Mesendoderm (in vitro differentiated cells): Measurements from ENCODE around the gene SESN1.

Experiments used
- DNase-seq: peaks from one replicate; pipeline ENCODE4 v3.0.0; 2013
- H2AK5ac ChIP-seq: 2 replicates; pipeline ENCODE4 v1.6.1; 2013; ENCODE audit warnings: low read length, inconsistent platforms
- H2BK120ac ChIP-seq: 2 replicates; pipeline ENCODE4 v1.6.1; 2013; ENCODE audit warnings: low read depth, mild to moderate bottlenecking, low read length, moderate library complexity, mixed read lengths
- H2BK15ac ChIP-seq: replicated peaks from 2 replicates; pipeline ENCODE4 v1.6.1; 2013; ENCODE audit warnings: low read depth, mild to moderate bottlenecking, moderate library complexity
- H2BK5ac ChIP-seq: 2 replicates; pipeline ENCODE4 v1.6.1; 2013; ENCODE audit warnings: low read length, inconsistent platforms
- H3K18ac ChIP-seq: 2 replicates; pipeline ENCODE4 v1.6.1; 2013; ENCODE audit warnings: mild to moderate bottlenecking, low read length, mixed read lengths
- H3K23ac ChIP-seq: one replicate; pipeline ENCODE4 v1.6.1; 2013; ENCODE audit warnings: low read length
- H3K27ac ChIP-seq: 2 replicates; pipeline ENCODE4 v1.5.1; 2013; ENCODE audit warnings: low read depth, mild to moderate bottlenecking, inconsistent platforms, low read length, moderate library complexity
- H3K27me3 ChIP-seq: 2 replicates; pipeline ENCODE4 v1.6.1; 2013; ENCODE audit warnings: low read length, control low read depth, mild to moderate bottlenecking, inconsistent platforms; ENCODE audit not compliant: insufficient read depth, poor library complexity
- H3K36me3 ChIP-seq: 2 replicates; pipeline ENCODE4 v1.6.1; 2013; ENCODE audit warnings: low read length, inconsistent platforms; ENCODE audit not compliant: control insufficient read depth, insufficient read depth
- H3K4ac ChIP-seq: one replicate; pipeline ENCODE4 v1.6.1; 2013; ENCODE audit warnings: low read depth, mild to moderate bottlenecking, low read length, moderate library complexity
- H3K4me1 ChIP-seq: 2 replicates; pipeline ENCODE4 v1.6.1; 2013; ENCODE audit warnings: low read depth, low read length, inconsistent platforms; ENCODE audit not compliant: control insufficient read depth
- H3K4me2 ChIP-seq: 2 replicates; pipeline ENCODE4 v1.6.1; 2013; ENCODE audit warnings: low read length
- H3K4me3 ChIP-seq: 2 replicates; pipeline ENCODE4 v1.5.1; 2013; ENCODE audit warnings: mild to moderate bottlenecking, low read length
- H3K56ac ChIP-seq: one replicate; pipeline ENCODE4 v1.6.1; 2013; ENCODE audit warnings: low read length
- H3K79me1 ChIP-seq: 2 replicates; pipeline ENCODE4 v1.6.1; 2013; ENCODE audit warnings: low read length, inconsistent platforms
- H3K79me2 ChIP-seq: 2 replicates; pipeline ENCODE4 v1.6.1; 2013; ENCODE audit warnings: mild to moderate bottlenecking, low read length; ENCODE audit not compliant: control insufficient read depth, insufficient read depth
- H3K9ac ChIP-seq: 2 replicates; pipeline ENCODE4 v1.6.1; 2013; ENCODE audit warnings: low read length, inconsistent platforms
- H4K5ac ChIP-seq: one replicate; pipeline ENCODE4 v1.6.1; 2013; ENCODE audit warnings: low read length
- H4K8ac ChIP-seq: one replicate; pipeline ENCODE4 v1.6.1; 2013; ENCODE audit warnings: low read depth, mild to moderate bottlenecking, control low read depth, low read length, moderate library complexity
- whole genome bisulfite sequencing: extraction: QIAGEN DNeasy Blood & Tissue Kit; methylation state at CpG from one replicate; pipeline ENCODE4 v1.1.7; 2013; ENCODE audit warnings: low lambda C conversion rate, missing lambda C conversion rate; ENCODE audit not compliant: insufficient coverage; ENCODE audit errors: extremely low coverage; 5-methylcytosine and 5-hydroxymethylcytosine counted together

SESN1 gene

DNA sequence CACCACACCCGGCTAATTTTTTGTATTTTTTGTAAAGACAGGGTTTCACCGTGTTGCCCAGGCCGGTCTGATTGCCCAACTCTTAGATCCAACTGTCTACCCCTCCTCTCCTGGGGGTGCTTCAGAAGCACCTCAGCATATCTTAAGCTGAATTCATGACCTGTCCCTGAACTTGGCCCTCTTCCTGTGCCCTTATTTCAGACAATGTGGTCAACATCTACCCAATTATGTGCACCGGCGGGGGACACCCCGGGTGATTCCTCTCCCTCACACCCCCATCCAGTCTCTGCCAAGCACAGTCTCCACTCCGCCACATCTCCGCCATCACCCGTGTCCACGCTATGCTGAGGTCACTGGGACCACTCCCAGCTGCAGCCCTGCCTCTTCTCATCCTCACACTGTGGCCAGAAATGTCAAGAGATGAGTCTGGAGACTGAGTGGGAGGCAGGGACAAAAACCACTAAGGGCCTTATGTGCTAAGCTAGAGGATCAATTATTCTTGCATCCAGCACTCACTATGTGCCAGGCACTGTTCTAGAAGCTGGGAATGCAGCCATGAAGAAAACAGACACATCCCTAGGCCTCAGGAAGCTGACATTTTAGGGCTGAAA lies 134.6 kb downstream of the SESN1 start:
- H2BK120ac ChIP-seq: no peak overlapping the region
- no peak overlapping the region for H3K4ac ChIP-seq
- H3K23ac ChIP-seq: no peak overlapping the region
- H3K27ac ChIP-seq: no peak overlapping the region
- H3K4me1 ChIP-seq: no peaks in the 10 kb centered on the region
- no peaks in the 10 kb centered on the region for H3K27me3 ChIP-seq
- H3K79me2 ChIP-seq: no peaks in the 10 kb centered on the region
- DNase-seq: no peak
- H3K18ac ChIP-seq: no peak overlapping the region
- no peak overlapping the region for H3K56ac ChIP-seq
- no peak overlapping the region for H4K5ac ChIP-seq
- WGBS: no CpG with 5 or more reads among the region's 10 CpGs
- no peak overlapping the region for H2BK15ac ChIP-seq
- no peak overlapping the region for H2AK5ac ChIP-seq
- no peak overlapping the region for H3K4me3 ChIP-seq
- no peak overlapping the region for H2BK5ac ChIP-seq
- H3K9ac ChIP-seq: no peak overlapping the region
- no peak overlapping the region for H4K8ac ChIP-seq
- no peaks in the 10 kb centered on the region for H3K36me3 ChIP-seq
- no peaks in the 10 kb centered on the region for H3K79me1 ChIP-seq
- no peak overlapping the region for H3K4me2 ChIP-seq

DNA sequence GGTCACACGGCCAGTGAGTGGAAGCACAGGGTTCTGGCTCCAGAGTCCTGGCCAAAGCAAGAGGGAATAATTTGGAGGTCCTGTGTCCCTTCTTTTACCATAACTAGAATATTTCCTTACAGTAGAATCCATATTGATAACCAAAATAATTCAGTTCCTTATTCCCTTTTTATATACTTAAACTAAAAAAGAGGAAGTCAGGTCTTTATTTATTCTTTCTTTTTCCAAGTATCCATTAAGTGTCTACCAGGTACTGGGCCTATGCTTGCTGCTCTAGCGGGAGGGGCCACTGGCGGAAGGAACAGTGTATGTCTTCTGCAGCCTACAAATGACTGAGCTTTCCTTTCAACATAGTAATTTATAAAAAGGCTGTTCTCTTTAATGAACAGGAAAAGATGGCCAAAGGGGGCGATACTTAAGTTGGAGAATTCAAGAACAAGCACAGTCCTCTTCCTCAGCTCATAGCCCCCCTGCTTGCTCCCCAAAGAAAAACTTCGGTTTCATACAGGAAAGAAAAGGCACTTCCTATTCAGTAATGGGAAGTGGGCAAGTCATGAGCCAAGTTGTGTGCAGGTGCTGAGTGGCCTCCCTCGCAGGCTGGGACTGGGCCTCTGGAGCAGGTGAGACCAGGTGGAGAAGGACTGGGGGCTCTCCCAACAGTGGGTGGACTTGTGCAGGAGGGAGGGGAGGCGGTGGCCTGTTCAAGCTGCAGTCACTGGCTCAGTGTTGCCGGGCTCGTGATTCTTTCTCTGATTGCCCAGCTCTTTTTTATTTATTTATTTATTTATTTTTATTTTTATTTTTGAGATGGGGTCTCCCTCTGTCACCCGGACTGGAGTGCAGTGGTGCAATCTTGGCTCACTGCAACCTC lies 135.5 kb downstream of the SESN1 start:
- no CpG with 5 or more reads among the region's 10 CpGs for WGBS
- H2BK15ac ChIP-seq: no peak overlapping the region
- no peak for DNase-seq
- no peaks in the 10 kb centered on the region for H3K79me1 ChIP-seq
- H4K5ac ChIP-seq: no peak overlapping the region
- H4K8ac ChIP-seq: no peak overlapping the region
- no peak overlapping the region for H3K4me3 ChIP-seq
- no peak overlapping the region for H3K23ac ChIP-seq
- H2BK120ac ChIP-seq: no peak overlapping the region
- H3K4me2 ChIP-seq: no peak overlapping the region
- H3K56ac ChIP-seq: no peak overlapping the region
- H3K4ac ChIP-seq: no peak overlapping the region
- no peaks in the 10 kb centered on the region for H3K36me3 ChIP-seq
- no peak overlapping the region for H2BK5ac ChIP-seq
- no peaks in the 10 kb centered on the region for H3K27me3 ChIP-seq
- H3K4me1 ChIP-seq: no peaks in the 10 kb centered on the region
- no peak overlapping the region for H3K27ac ChIP-seq
- H3K79me2 ChIP-seq: no peaks in the 10 kb centered on the region
- H3K18ac ChIP-seq: no peak overlapping the region
- H3K9ac ChIP-seq: no peak overlapping the region
- H2AK5ac ChIP-seq: no peak overlapping the region

DNA sequence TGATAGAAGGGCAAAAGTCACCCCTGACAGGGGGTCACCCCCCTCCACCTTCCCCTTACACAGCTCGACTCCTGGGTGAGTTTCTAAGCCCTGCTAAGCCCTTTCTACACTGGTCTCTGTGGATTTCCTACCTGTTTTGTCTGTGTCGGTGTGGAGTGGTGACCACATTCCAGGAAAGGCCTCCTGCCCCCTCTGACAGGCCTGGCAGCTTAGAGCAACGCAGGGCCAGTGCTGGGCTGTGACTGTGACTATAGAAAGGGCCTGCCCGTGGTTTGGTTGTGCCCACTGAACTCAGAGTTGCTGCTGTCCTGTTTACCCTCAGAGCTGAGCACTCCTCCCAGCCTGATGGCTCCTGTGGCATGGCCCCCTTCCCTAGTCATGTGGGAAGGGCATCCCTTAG lies 137.4 kb downstream of the SESN1 start:
- no peaks in the 10 kb centered on the region for H3K27me3 ChIP-seq
- H3K27ac ChIP-seq: no peak overlapping the region
- H2BK120ac ChIP-seq: no peak overlapping the region
- no peak overlapping the region for H2BK5ac ChIP-seq
- H3K23ac ChIP-seq: no peak overlapping the region
- no peak overlapping the region for H2AK5ac ChIP-seq
- H3K9ac ChIP-seq: no peak overlapping the region
- no peak for DNase-seq
- H3K4me1 ChIP-seq: no peaks in the 10 kb centered on the region
- H3K4me2 ChIP-seq: no peak overlapping the region
- H4K8ac ChIP-seq: no peak overlapping the region
- no peaks in the 10 kb centered on the region for H3K36me3 ChIP-seq
- H3K4ac ChIP-seq: no peak overlapping the region
- no peak overlapping the region for H3K18ac ChIP-seq
- H4K5ac ChIP-seq: no peak overlapping the region
- H3K79me1 ChIP-seq: no peaks in the 10 kb centered on the region
- H3K56ac ChIP-seq: no peak overlapping the region
- H3K4me3 ChIP-seq: no peak overlapping the region
- no peak overlapping the region for H2BK15ac ChIP-seq
- WGBS: no CpG with 5 or more reads among the region's 4 CpGs
- H3K79me2 ChIP-seq: no peaks in the 10 kb centered on the region

DNA sequence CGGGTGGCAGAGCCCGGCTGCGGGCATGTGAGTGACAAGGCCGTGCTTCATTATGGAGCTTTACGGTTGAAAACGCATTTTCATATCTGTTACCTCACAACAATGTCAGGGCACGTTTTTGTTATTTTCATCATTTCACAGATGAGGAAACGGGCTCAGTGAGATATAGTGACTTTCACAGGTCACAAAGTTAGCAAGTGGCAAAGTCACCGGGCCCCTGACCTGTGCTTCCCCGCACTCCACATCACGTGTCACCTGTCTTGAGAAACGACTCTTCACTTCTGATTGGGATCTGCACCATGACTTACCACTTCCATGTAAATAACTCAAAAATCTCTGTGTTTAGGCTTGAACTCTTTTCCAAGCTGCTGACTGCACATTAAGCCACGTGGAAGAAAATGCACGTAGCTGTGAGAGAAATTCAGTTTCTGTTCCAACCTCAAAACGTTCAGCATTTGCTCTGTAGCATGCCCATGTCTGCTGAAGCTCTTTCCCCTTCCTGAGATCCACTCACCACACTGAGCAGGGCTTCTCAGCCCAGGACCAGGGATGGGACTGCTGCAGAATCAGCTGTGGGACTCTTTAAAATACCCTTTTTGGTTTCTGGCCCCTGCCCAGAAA lies 139.2 kb downstream of the SESN1 start:
- H3K23ac ChIP-seq: no peak overlapping the region
- H3K27ac ChIP-seq: no peak overlapping the region
- no CpG with 5 or more reads among the region's 15 CpGs for whole genome bisulfite sequencing
- no peak overlapping the region for H2AK5ac ChIP-seq
- H2BK15ac ChIP-seq: no peak overlapping the region
- H4K8ac ChIP-seq: no peak overlapping the region
- no peak overlapping the region for H3K4ac ChIP-seq
- no peak overlapping the region for H4K5ac ChIP-seq
- no peak overlapping the region for H3K9ac ChIP-seq
- no peak overlapping the region for H3K4me3 ChIP-seq
- H3K4me2 ChIP-seq: no peak overlapping the region
- H3K27me3 ChIP-seq: no peaks in the 10 kb centered on the region
- H3K79me2 ChIP-seq: no peaks in the 10 kb centered on the region
- no peaks in the 10 kb centered on the region for H3K79me1 ChIP-seq
- no peak for DNase-seq
- H3K36me3 ChIP-seq: no peaks in the 10 kb centered on the region
- H2BK120ac ChIP-seq: no peak overlapping the region
- no peaks in the 10 kb centered on the region for H3K4me1 ChIP-seq
- H3K18ac ChIP-seq: no peak overlapping the region
- H3K56ac ChIP-seq: no peak overlapping the region
- no peak overlapping the region for H2BK5ac ChIP-seq

DNA sequence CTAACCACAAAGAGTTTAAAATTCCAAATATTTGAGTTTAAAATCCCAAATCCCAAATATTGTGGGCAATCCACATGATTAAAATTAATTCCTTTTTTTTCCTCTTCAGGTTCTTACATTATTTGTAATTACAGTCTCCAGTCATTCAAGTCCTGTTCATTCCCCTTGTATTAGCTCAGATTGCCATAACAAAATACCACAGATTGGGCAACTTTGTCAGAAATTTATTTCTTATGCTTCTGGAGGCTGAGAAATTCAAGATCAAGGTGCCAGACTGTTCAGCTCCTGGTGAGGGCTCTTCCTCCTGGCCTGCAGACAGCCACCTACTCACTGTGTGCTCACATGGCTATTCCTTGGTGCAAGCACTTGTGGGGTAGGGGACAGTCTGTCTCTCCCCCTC lies 141.0 kb downstream of the SESN1 start:
- Histone ChIP-seq H3K4ac (no peak overlapping the region), H4K5ac (no peak overlapping the region), H4K8ac (no peak overlapping the region), H3K4me2 (no peak overlapping the region), H3K4me1 (no peaks in the 10 kb centered on the region), H3K9ac (no peak overlapping the region), H3K23ac (no peak overlapping the region), H3K18ac (no peak overlapping the region), H2AK5ac (no peak overlapping the region), H3K27ac (no peak overlapping the region), H2BK15ac (no peak overlapping the region), H3K4me3 (no peak overlapping the region), H3K36me3 (no peaks in the 10 kb centered on the region), H2BK5ac (no peak overlapping the region), H3K27me3 (no peaks in the 10 kb centered on the region), H3K79me2 (no peaks in the 10 kb centered on the region), H3K79me1 (no peaks in the 10 kb centered on the region), H3K56ac (no peak overlapping the region), H2BK120ac (no peak overlapping the region)
- no peak for DNase-seq
